Panc1 (cell line): ENCODE measurements around the gene ACTL9. TPM values are rescaled to one million over a fixed set of nuclear protein-coding genes. Genes with fewer than 3 reads are reported as not detected.

Experiments
- ATAC-seq: fragments of 200-7000 bp; cut with Tn5 transposase; 2 replicates; pipeline ENCODE4 v1.9.1; 2020; ENCODE audit warnings: mild to moderate bottlenecking, moderate library complexity
- BruUV-seq: library from RNA; stranded (reverse); fragments of 400-500 nt; replicated peaks from 2 replicates; lab custom pipeline; 2021; lab: Mats Ljungman, UMichigan
- CTCF ChIA-PET: fragments of 300-600 bp; sonication (Branson Sonifier 250); formaldehyde crosslinking; loops from one replicate; lab custom pipeline; 2022; ENCODE audit warnings: antibody characterized with exemption; lab: Charles Lee
- POLR2A ChIA-PET: fragments of 300-600 bp; sonication (Branson Sonifier 250); formaldehyde crosslinking; loops from one replicate; lab custom pipeline; 2022; ENCODE audit warnings: antibody characterized with exemption; lab: Charles Lee
- DNase-seq: peaks from one replicate; pipeline ENCODE4 v3.0.0-alpha.2; 2010; ENCODE audit warnings: low read depth, low spot score
- H3K27ac ChIP-seq: 2 replicates; pipeline ENCODE4 v1.5.1; 2011; ENCODE audit warnings: mild to moderate bottlenecking, low read length, inconsistent platforms
- H3K27me3 ChIP-seq: fragments of 200-500 bp; sonication (Bioruptor generic); 2 replicates; pipeline ENCODE4 v1.6.0; 2014; ENCODE audit warnings: low read length, inconsistent platforms; ENCODE audit not compliant: control insufficient read depth, insufficient read depth
- H3K36me3 ChIP-seq: fragments of 200-500 bp; sonication (Bioruptor generic); 2 replicates; pipeline ENCODE4 v1.5.1; 2014; ENCODE audit warnings: inconsistent platforms, mild to moderate bottlenecking, low read length, moderate library complexity; ENCODE audit not compliant: control insufficient read depth, insufficient read depth
- H3K4me1 ChIP-seq: 2 replicates; pipeline ENCODE4 v1.5.1; 2011; ENCODE audit warnings: inconsistent platforms, mild to moderate bottlenecking, low read length, moderate library complexity; ENCODE audit not compliant: control insufficient read depth, insufficient read depth
- H3K4me3 ChIP-seq, 2 experiments: 2 replicates each; pipeline ENCODE4 v1.5.1; 2011 to 2012; ENCODE audit warnings: low read depth in 2 of 2, low read length in 2 of 2, mild to moderate bottlenecking in 2 of 2, inconsistent platforms in 1 of 2, moderate library complexity in 1 of 2
- H3K9me3 ChIP-seq: fragments of 200-500 bp; sonication (Bioruptor generic); 2 replicates; pipeline ENCODE4 v1.5.1; 2014; ENCODE audit warnings: low read depth, mild to moderate bottlenecking, inconsistent platforms, low read length, moderate library complexity; ENCODE audit not compliant: control insufficient read depth, insufficient read depth
- POLR2AphosphoS5 ChIP-seq: IDR thresholded peaks from 2 replicates; pipeline ENCODE4 v1.6.1; 2012; ENCODE audit warnings: mild to moderate bottlenecking, low read depth, low read length, moderate library complexity
- SIN3A ChIP-seq: IDR thresholded peaks from 2 replicates; pipeline ENCODE4 v1.6.1; 2012; ENCODE audit warnings: low read depth, mild to moderate bottlenecking, low read length, moderate library complexity, borderline replicate concordance; ENCODE audit not compliant: insufficient read depth
- TCF7L2 ChIP-seq: IDR thresholded peaks from 2 replicates; pipeline ENCODE4 v1.6.1; 2011; ENCODE audit warnings: mild to moderate bottlenecking, low read depth, low read length, inconsistent platforms
- in situ Hi-C: cut with HindIII; loops from 2 replicates; pipeline ENCODE4 v1.10.0; 2016; ENCODE audit warnings: low sequenced_read_pairs, low pct_unique_long_range_greater_than_20kb
- intact Hi-C: fragments of 100-400 bp; cut with micrococcal nuclease; formaldehyde crosslinking; loops from one replicate; pipeline ENCODE4 v1.10.0; 2022; ENCODE audit not compliant: unreplicated experiment
- total RNA-seq: library from RNA; stranded (reverse); gene quantifications from one replicate; pipeline ENCODE4 v1.2.1, GENCODE V29; 2021; ENCODE audit not compliant: unreplicated experiment
- TF ChIP-seq, protein P1 (sequence below), 2 experiments: IDR thresholded peaks; 2 replicates each; pipeline ENCODE4 v1.6.1; 2011 to 2012; ENCODE audit warnings: low read depth in 2 of 2, control low read depth in 1 of 2, low read length in 1 of 2, mild to moderate bottlenecking in 1 of 2, moderate library complexity in 1 of 2; ENCODE audit not compliant: insufficient read depth in 1 of 2
- TF ChIP-seq, protein P2 (sequence below): fragments of 450-650 bp; IDR thresholded peaks from 2 replicates; pipeline ENCODE4 v1.5.1; 2017; ENCODE audit warnings: mild to moderate bottlenecking

The ACTL9 gene
- total RNA-seq, 1 experiment from 2014 or later, result not detected

DNA sequence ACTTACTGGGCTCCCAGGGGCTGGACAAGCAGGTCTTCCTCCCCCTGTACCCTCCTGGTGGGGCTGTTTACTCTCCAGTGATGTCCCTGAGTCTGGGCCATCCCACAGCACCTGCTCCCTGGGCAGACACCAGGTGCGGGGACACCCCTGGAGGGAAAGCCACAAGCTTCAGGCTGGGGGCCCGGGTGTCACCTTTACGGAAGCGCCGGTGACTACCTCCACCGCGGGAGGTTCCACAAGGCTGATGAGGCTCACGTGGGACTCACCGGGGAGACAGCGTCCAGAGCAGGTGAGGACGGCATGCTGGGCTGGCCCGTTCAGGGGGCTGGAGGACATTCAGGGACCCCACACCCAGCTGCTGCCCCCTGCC lies 43.3 kb downstream of the ACTL9 start:
- intact Hi-C loops, result loop anchor here (2.0 to 10.0 kb wide), 2 partner anchors 39 to 419 kb away; no protein-coding TSS in a partner anchor
- ATAC-seq (peak; percentile 36; the same call in 1 of the 2 replicates), DNase-seq (no peak)
- no peaks in the 10 kb centered on the region for H3K27me3 ChIP-seq
- no peak overlapping the region for H3K4me3 ChIP-seq
- no peaks in the 10 kb centered on the region for H3K9me3 ChIP-seq
- ChIA-PET CTCF (interaction anchor here (0.5 kb wide), 1 partner anchor 200 kb away, joined by 3 read pairs; no protein-coding TSS in a partner anchor), POLR2A (no interaction called here)
- H3K36me3 ChIP-seq, result no peaks in the 10 kb centered on the region
- no peak overlapping the region for H3K27ac ChIP-seq
- H3K4me1 ChIP-seq, result no peaks in the 10 kb centered on the region
- TF ChIP-seq SIN3A, result no peak
- TF ChIP-seq TCF7L2, result no peak
- no peak for TF ChIP-seq POLR2AphosphoS5
- TF ChIP-seq, protein P1, sequence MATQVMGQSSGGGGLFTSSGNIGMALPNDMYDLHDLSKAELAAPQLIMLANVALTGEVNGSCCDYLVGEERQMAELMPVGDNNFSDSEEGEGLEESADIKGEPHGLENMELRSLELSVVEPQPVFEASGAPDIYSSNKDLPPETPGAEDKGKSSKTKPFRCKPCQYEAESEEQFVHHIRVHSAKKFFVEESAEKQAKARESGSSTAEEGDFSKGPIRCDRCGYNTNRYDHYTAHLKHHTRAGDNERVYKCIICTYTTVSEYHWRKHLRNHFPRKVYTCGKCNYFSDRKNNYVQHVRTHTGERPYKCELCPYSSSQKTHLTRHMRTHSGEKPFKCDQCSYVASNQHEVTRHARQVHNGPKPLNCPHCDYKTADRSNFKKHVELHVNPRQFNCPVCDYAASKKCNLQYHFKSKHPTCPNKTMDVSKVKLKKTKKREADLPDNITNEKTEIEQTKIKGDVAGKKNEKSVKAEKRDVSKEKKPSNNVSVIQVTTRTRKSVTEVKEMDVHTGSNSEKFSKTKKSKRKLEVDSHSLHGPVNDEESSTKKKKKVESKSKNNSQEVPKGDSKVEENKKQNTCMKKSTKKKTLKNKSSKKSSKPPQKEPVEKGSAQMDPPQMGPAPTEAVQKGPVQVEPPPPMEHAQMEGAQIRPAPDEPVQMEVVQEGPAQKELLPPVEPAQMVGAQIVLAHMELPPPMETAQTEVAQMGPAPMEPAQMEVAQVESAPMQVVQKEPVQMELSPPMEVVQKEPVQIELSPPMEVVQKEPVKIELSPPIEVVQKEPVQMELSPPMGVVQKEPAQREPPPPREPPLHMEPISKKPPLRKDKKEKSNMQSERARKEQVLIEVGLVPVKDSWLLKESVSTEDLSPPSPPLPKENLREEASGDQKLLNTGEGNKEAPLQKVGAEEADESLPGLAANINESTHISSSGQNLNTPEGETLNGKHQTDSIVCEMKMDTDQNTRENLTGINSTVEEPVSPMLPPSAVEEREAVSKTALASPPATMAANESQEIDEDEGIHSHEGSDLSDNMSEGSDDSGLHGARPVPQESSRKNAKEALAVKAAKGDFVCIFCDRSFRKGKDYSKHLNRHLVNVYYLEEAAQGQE (IDR thresholded peaks at IDR 0.05; ENCODE audit: insufficient read depth in 1 of 2, low read depth in 2 of 2, low read length in 1 of 2), result no peak
- TF ChIP-seq, protein P2, sequence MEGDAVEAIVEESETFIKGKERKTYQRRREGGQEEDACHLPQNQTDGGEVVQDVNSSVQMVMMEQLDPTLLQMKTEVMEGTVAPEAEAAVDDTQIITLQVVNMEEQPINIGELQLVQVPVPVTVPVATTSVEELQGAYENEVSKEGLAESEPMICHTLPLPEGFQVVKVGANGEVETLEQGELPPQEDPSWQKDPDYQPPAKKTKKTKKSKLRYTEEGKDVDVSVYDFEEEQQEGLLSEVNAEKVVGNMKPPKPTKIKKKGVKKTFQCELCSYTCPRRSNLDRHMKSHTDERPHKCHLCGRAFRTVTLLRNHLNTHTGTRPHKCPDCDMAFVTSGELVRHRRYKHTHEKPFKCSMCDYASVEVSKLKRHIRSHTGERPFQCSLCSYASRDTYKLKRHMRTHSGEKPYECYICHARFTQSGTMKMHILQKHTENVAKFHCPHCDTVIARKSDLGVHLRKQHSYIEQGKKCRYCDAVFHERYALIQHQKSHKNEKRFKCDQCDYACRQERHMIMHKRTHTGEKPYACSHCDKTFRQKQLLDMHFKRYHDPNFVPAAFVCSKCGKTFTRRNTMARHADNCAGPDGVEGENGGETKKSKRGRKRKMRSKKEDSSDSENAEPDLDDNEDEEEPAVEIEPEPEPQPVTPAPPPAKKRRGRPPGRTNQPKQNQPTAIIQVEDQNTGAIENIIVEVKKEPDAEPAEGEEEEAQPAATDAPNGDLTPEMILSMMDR, result no peak
- in situ Hi-C loops, result no loop called here
- no TSS peak for BruUV-seq

DNA sequence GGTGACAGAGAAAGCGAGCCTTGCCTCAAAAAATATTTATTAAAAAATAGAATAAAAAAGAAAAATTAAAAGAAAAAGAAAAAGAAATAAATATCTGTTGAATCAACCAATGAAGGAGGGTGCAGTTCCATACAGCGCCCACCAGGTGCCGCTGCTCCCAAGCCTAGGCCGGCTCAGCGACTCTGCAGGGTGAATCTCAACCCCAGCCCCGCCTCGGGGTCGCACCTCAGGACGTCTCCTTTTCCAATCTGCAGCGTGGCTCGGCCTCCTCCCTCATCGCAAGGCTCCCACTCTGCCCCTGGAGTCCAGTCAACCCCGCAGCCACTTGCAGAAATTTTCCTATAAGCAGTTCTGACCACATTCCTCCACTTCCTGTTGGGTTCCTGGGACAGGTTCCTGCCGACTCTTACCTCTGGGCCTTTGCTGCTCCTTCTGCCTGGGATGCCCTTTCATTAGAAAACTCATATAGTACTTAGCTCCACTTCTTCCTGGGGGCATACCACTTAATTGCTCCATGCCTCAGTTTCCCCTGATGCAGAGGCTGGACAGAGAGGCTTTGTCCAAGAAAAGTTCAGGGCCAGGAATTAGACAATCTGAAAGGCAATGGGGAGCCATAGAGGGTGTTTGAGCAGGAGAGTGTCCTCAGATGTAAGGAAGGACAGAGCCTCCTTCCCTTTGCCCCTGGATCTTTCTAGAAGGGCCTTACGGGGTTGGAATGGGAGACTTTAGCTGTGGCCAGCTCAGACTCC lies 43.8 kb downstream of the ACTL9 start:
- Histone ChIP-seq H3K27ac (peak overlapping the region; percentile 32), H3K4me1 (no peaks in the 10 kb centered on the region), H3K4me3 (peak overlapping the region in 1 of 2 experiments; percentile 34; a peak in 2 of 4 replicates), H3K27me3 (no peaks in the 10 kb centered on the region), H3K9me3 (no peaks in the 10 kb centered on the region), H3K36me3 (no peaks in the 10 kb centered on the region)
- in situ Hi-C loops (no loop called here), intact Hi-C loops (loop anchor here (2.0 to 10.0 kb wide), 2 partner anchors 40 to 420 kb away; no protein-coding TSS in a partner anchor)
- no TSS peak for BruUV-seq
- TF ChIP-seq, protein P1 (IDR thresholded peaks at IDR 0.05; ENCODE audit: insufficient read depth in 1 of 2, low read depth in 2 of 2, low read length in 1 of 2), result no peak
- TF ChIP-seq, protein P2, result peak; percentile 94
- DNase-seq (peak; percentile 33), ATAC-seq (peak; percentile 80)
- ChIA-PET POLR2A (no interaction called here), CTCF (interaction anchor here (0.6 kb wide), 1 partner anchor 74 kb away, joined by 3 read pairs; no protein-coding TSS in a partner anchor)
